Lung (tissue), 12 donors: ENCODE results near the gene IL6R. TPM values are rescaled to one million over a fixed set of nuclear protein-coding genes. Genes with fewer than 3 reads are reported as not detected.
"Not testable (repeated sequence)": the region's sequence is repeated elsewhere in the genome, so short reads cannot be mapped to it uniquely, and the experiment has no call there.

Experiments used
- ATAC-seq: fragments of 200-7000 bp; cut with Tn5 transposase; one replicate; pipeline ENCODE4 v1.9.1; 2020; ENCODE audit warnings: moderate number of reproducible peaks; ENCODE audit not compliant: insufficient read depth, low FRiP score
- DNase-seq, 3 donors: peaks; one replicate each; pipeline ENCODE4 v3.0.0-alpha.2; 2013 to 2017
- H3K27ac ChIP-seq, 2 donors: one replicate each; pipeline ENCODE4 v1.5.1; 2013; ENCODE audit warnings: mild to moderate bottlenecking in 2 of 2, moderate library complexity in 2 of 2, control low read depth in 1 of 2, inconsistent platforms in 1 of 2, low read depth in 1 of 2, low read length in 1 of 2
- H3K27me3 ChIP-seq, 3 donors: one replicate each; pipeline ENCODE4 v1.5.1; 2013; ENCODE audit warnings: low read length in 2 of 3; ENCODE audit not compliant: control insufficient read depth in 3 of 3, insufficient read depth in 3 of 3
- H3K36me3 ChIP-seq, 4 donors: one replicate each; pipeline ENCODE4 v1.5.1; 2013; ENCODE audit warnings: low read length in 4 of 4, mild to moderate bottlenecking in 1 of 4, moderate library complexity in 1 of 4; ENCODE audit not compliant: control insufficient read depth in 4 of 4, insufficient read depth in 4 of 4
- H3K4me1 ChIP-seq, 5 donors: one replicate each; pipeline ENCODE4 v1.5.1; 2013; ENCODE audit warnings: low read length in 5 of 5, mild to moderate bottlenecking in 2 of 5, moderate library complexity in 1 of 5; ENCODE audit not compliant: control insufficient read depth in 5 of 5, insufficient read depth in 5 of 5
- H3K4me3 ChIP-seq: one replicate; pipeline ENCODE4 v1.5.1; 2013; ENCODE audit warnings: mild to moderate bottlenecking, control low read depth, moderate library complexity
- H3K9ac ChIP-seq, 2 donors: one replicate each; pipeline ENCODE4 v1.5.1; 2013; ENCODE audit warnings: low read length in 2 of 2, control low read depth in 1 of 2; ENCODE audit not compliant: insufficient read depth in 1 of 2
- H3K9me3 ChIP-seq, 4 donors: one replicate each; pipeline ENCODE4 v1.5.1; 2013; ENCODE audit warnings: low read length in 3 of 4, mild to moderate bottlenecking in 1 of 4, moderate library complexity in 1 of 4; ENCODE audit not compliant: control insufficient read depth in 4 of 4, insufficient read depth in 3 of 4
- CTCF ChIP-seq: IDR thresholded peaks from 2 replicates; pipeline ENCODE4 v1.5.1; 2012; ENCODE audit warnings: mild to moderate bottlenecking; ENCODE audit errors: control extremely low read depth, extremely low read depth
- WGBS, 2 donors: extraction: QIAGEN DNeasy Blood & Tissue Kit; methylation state at CpG; one replicate each; pipeline ENCODE4 v1.1.7; 2013; 5-methylcytosine and 5-hydroxymethylcytosine counted together
- polyA plus RNA-seq, 2 donors: library from polyadenylated mRNA; stranded (reverse); fragments of 200-250 nt; gene quantifications; one replicate each; pipeline ENCODE4 v1.2.1, GENCODE V29; 2013
- total RNA-seq, 2 donors: library from RNA; depleted of rRNA in 1 of 2; stranded (reverse); fragments of >200 nt in 1 of 2; gene quantifications; one replicate each; pipeline ENCODE4 v1.2.1, GENCODE V29; 2014 to 2021
- donor health status: control.
- donor health status: control.
- donor health status: Bipolar disorder and iron deficiency.
- donor health status: healthy.
- donor health status: DM: yes; HTN: yes; CAD: no.

IL6R gene
- total and polyA plus RNA-seq, 4 donors = 12.3 to 79.7 (median 32.0) TPM

- no peak for TF ChIP-seq CTCF
- DNase-seq = no peak
- no peak overlapping the region for H3K4me3 ChIP-seq
- WGBS, 2 donors = 81 to 92% methylated on average over 10 of the region's 10 CpGs
- peaks cover 8 to 36% (median 25%) of the 10 kb centered on the region in 5 donors for H3K4me1 ChIP-seq
- ATAC-seq = no peak
- no peaks in the 10 kb centered on the region for H3K27me3 ChIP-seq
- no peak overlapping the region for H3K9ac ChIP-seq
- no peaks in the 10 kb centered on the region for H3K36me3 ChIP-seq
- peak overlapping the region; percentile 49 to 79 for H3K27ac ChIP-seq
- H3K9me3 ChIP-seq = no peaks in the 10 kb centered on the region
These were observed 16.1 kb downstream of the IL6R start for GRCh38 chr1:154420961-154421924.

DNA sequence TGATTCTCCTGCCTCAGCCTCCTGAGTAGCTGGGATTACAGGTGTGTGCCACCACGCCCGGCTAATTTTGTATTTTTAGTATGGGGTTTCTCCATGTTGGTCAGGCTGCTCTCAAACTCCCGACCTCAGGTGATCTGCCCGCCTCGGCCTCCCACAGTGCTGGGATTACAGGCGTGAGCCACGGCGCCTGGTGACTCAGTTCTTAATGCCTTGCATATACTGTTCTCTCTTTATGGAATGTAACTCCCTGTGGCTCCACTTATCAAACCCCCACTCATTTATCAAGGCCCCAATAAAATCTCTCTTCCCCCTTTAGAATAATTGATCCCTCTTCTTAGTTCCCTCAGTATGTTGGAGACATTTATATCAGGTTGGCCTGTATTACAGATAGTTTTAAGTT, 16.9 kb downstream of the IL6R start:
- H3K4me3 ChIP-seq, H3K36me3 ChIP-seq, H3K27me3 ChIP-seq, H3K9me3 ChIP-seq, H3K27ac ChIP-seq, H3K9ac ChIP-seq, ATAC-seq, DNase-seq: not testable (repeated sequence)
- peaks cover 8 to 35% (median 25%) of the 10 kb centered on the region in 5 donors for H3K4me1 ChIP-seq
- 88 to 93% methylated on average over 8 of the region's 8 CpGs for WGBS, 2 donors

- no peaks in the 10 kb centered on the region for H3K36me3 ChIP-seq
- TF ChIP-seq CTCF = no peak
- H3K27me3 ChIP-seq = no peaks in the 10 kb centered on the region
- H3K9ac ChIP-seq = no peak overlapping the region
- ATAC-seq (no peak), DNase-seq (no peak)
- no peak overlapping the region for H3K27ac ChIP-seq
- 75 to 81% methylated on average over 9 of the region's 9 CpGs for WGBS, 2 donors
- no peaks in the 10 kb centered on the region for H3K9me3 ChIP-seq
- H3K4me3 ChIP-seq = no peak overlapping the region
- peaks cover 9 to 40% (median 27%) of the 10 kb centered on the region in 5 donors for H3K4me1 ChIP-seq
These were observed 17.4 kb downstream of the IL6R start for GRCh38 chr1:154422521-154422920.

- no peak for TF ChIP-seq CTCF
- no peaks in the 10 kb centered on the region for H3K36me3 ChIP-seq
- H3K27ac ChIP-seq = peak overlapping the region; percentile 64 to 74
- peaks cover 11 to 43% (median 33%) of the 10 kb centered on the region in 5 donors for H3K4me1 ChIP-seq
- H3K9ac ChIP-seq = no peak overlapping the region
- ATAC-seq (no peak), DNase-seq (no peak)
- no peaks in the 10 kb centered on the region for H3K9me3 ChIP-seq
- 48 to 62% methylated on average over 5 of the region's 5 CpGs for WGBS, 2 donors
- H3K27me3 ChIP-seq = no peaks in the 10 kb centered on the region
- H3K4me3 ChIP-seq = no peak overlapping the region
These were observed 18.3 kb downstream of the IL6R start for GRCh38 chr1:154423304-154423987.
